Measurements from ENCODE around the gene EBLN1.

- TF ChIP-seq CTCF (IDR thresholded peaks at IDR 0.05; ENCODE audit: insufficient read depth, low read length) (no peak), POLR2AphosphoS5 (IDR thresholded peaks at IDR 0.05; ENCODE audit: low read depth) (no peak), GABPA (IDR thresholded peaks at IDR 0.05; ENCODE audit: low read depth) (no peak), REST (IDR thresholded peaks at IDR 0.05; ENCODE audit: insufficient replicate concordance, low read depth) (no peak)
These were observed 33.3 kb upstream of the EBLN1 start for GRCh38 chr10:22250897-22251660.
